MCF 10A (cell line): ENCODE measurements around the gene IRAK4. TPM values are rescaled to one million over a fixed set of nuclear protein-coding genes. Genes with fewer than 3 reads are reported as not detected.

Source experiments
- BruUV-seq: library from RNA; stranded (reverse); fragments of 400-500 nt; replicated peaks from 2 replicates; lab custom pipeline; 2021; lab: Mats Ljungman, UMichigan
- CTCF ChIA-PET: fragments of 300-600 bp; sonication (Branson Sonifier 250); formaldehyde crosslinking; extraction: SDS; loops from one replicate; lab custom pipeline; 2021; ENCODE audit warnings: antibody characterized with exemption, inconsistent platforms; lab: Yijun Ruan, JAX
- POLR2A ChIA-PET: fragments of 300-600, 350-650 bp; sonication (Branson Sonifier 250); formaldehyde crosslinking; extraction: SDS; loops from one replicate; lab custom pipeline; 2020; ENCODE audit warnings: antibody characterized with exemption, inconsistent platforms; lab: Yijun Ruan, JAX
- DNase-seq: peaks from one replicate; pipeline ENCODE4 v3.0.0-alpha.2; 2018; ENCODE audit not compliant: unreplicated experiment
- H3K27ac Mint-ChIP-seq: one replicate; pipeline ENCODE4 v1.8.0; 2022; ENCODE audit warnings: mild to moderate bottlenecking, low read depth, mixed read lengths; ENCODE audit not compliant: unreplicated experiment
- H3K27me3 Mint-ChIP-seq: one replicate; pipeline ENCODE4 v1.8.0; 2022; ENCODE audit warnings: mixed read lengths; ENCODE audit not compliant: insufficient read depth, unreplicated experiment
- H3K36me3 Mint-ChIP-seq: one replicate; pipeline ENCODE4 v1.8.0; 2022; ENCODE audit warnings: mild to moderate bottlenecking, moderate library complexity, mixed read lengths; ENCODE audit not compliant: insufficient read depth, unreplicated experiment
- H3K4me1 Mint-ChIP-seq: one replicate; pipeline ENCODE4 v1.8.0; 2022; ENCODE audit warnings: mixed read lengths; ENCODE audit not compliant: insufficient read depth, unreplicated experiment
- H3K4me3 Mint-ChIP-seq: one replicate; pipeline ENCODE4 v1.8.0; 2022; ENCODE audit warnings: mild to moderate bottlenecking, moderate library complexity, mixed read lengths; ENCODE audit not compliant: unreplicated experiment
- H3K9me3 Mint-ChIP-seq: one replicate; pipeline ENCODE4 v1.8.0; 2022; ENCODE audit warnings: mixed read lengths; ENCODE audit not compliant: unreplicated experiment
- CTCF ChIP-seq: fragments of 200-600 bp; IDR thresholded peaks from one replicate; pipeline ENCODE4 v1.8.0; 2022; ENCODE audit warnings: antibody characterized with exemption, mild to moderate bottlenecking; ENCODE audit not compliant: unreplicated experiment
- intact Hi-C: fragments of 100-400 bp; cut with micrococcal nuclease; formaldehyde crosslinking; loops from 2 replicates; pipeline ENCODE4 v1.14.1; 2022
- total RNA-seq: library from RNA; stranded (reverse); gene quantifications from 2 replicates; pipeline ENCODE4 v1.2.3, GENCODE V29; 2022

Gene IRAK4
- total RNA-seq, 1 experiment from 2014 or later: 10.1 TPM

- POLR2A ChIA-PET: no interaction called here
- Mint-ChIP-seq H3K27me3 (no peaks in the 10 kb centered on the region), H3K27ac (no peak overlapping the region), H3K4me3 (no peak overlapping the region), H3K36me3 (no peaks in the 10 kb centered on the region), H3K9me3 (no peaks in the 10 kb centered on the region), H3K4me1 (no peaks in the 10 kb centered on the region)
- BruUV-seq: no TSS peak
- TF ChIP-seq CTCF: no peak
- CTCF ChIA-PET: interaction anchor here (0.6 kb wide), 1 partner anchor 161 kb away, joined by 6 read pairs; no protein-coding TSS in a partner anchor
- no peak for DNase-seq
- intact Hi-C loops: no loop called here
Measured at GRCh38 chr12:43723134-43723533, 35.6 kb upstream of the IRAK4 start.

- H3K36me3 Mint-ChIP-seq: peaks cover 6% of the 10 kb centered on the region
- no peak for DNase-seq
- TF ChIP-seq CTCF: no peak
- no peak overlapping the region for H3K4me3 Mint-ChIP-seq
- H3K4me1 Mint-ChIP-seq: no peaks in the 10 kb centered on the region
- intact Hi-C loops: loop anchor here (1.0 to 5.0 kb wide), 3 partner anchors 226 to 378 kb away; no protein-coding TSS in a partner anchor
- ChIA-PET CTCF (interaction anchor here (0.7 to 1.0 kb wide), 3 partner anchors 36 to 339 kb away, joined by 3 read pairs; no protein-coding TSS in a partner anchor), POLR2A (no interaction called here)
- H3K27me3 Mint-ChIP-seq: no peaks in the 10 kb centered on the region
- no peak overlapping the region for H3K27ac Mint-ChIP-seq
- no TSS peak for BruUV-seq
- no peaks in the 10 kb centered on the region for H3K9me3 Mint-ChIP-seq
Measured at GRCh38 chr12:43728117-43728516, 30.6 kb upstream of the IRAK4 start.

- POLR2A ChIA-PET: no interaction called here
- intact Hi-C loops: loop anchor here (1.0 to 5.0 kb wide), 3 partner anchors 226 to 378 kb away; no protein-coding TSS in a partner anchor
- Mint-ChIP-seq H3K4me3 (no peak overlapping the region), H3K27me3 (no peaks in the 10 kb centered on the region), H3K9me3 (no peaks in the 10 kb centered on the region), H3K27ac (no peak overlapping the region), H3K36me3 (peaks cover 8% of the 10 kb centered on the region), H3K4me1 (no peaks in the 10 kb centered on the region)
- CTCF ChIA-PET: no interaction called here
- TF ChIP-seq CTCF: no peak
- no TSS peak for BruUV-seq
- DNase-seq: no peak
Measured at GRCh38 chr12:43728698-43729097, 30.1 kb upstream of the IRAK4 start.

- TF ChIP-seq CTCF: no peak
- ChIA-PET CTCF (interaction anchor here (0.7 kb wide), 1 partner anchor 306 kb away, joined by 4 read pairs; no protein-coding TSS in a partner anchor), POLR2A (no interaction called here)
- no peaks in the 10 kb centered on the region for H3K4me1 Mint-ChIP-seq
- no peaks in the 10 kb centered on the region for H3K9me3 Mint-ChIP-seq
- H3K27me3 Mint-ChIP-seq: no peaks in the 10 kb centered on the region
- peaks cover 24% of the 10 kb centered on the region for H3K36me3 Mint-ChIP-seq
- BruUV-seq: no TSS peak
- DNase-seq: no peak
- intact Hi-C loops: no loop called here
- H3K4me3 Mint-ChIP-seq: no peak overlapping the region
- no peak overlapping the region for H3K27ac Mint-ChIP-seq
Measured at GRCh38 chr12:43730283-43730682, 28.5 kb upstream of the IRAK4 start.
